GM19372 (cell line): ENCODE results near the gene KRTAP10-11.

Experiments
- ATAC-seq: cut with Tn5 transposase; IDR thresholded peaks from one replicate; pipeline ENCODE4 v1.9.1; 2021; ENCODE audit warnings: mild to moderate bottlenecking, low read depth, moderate library complexity; ENCODE audit not compliant: unreplicated experiment

The KRTAP10-11 gene

DNA sequence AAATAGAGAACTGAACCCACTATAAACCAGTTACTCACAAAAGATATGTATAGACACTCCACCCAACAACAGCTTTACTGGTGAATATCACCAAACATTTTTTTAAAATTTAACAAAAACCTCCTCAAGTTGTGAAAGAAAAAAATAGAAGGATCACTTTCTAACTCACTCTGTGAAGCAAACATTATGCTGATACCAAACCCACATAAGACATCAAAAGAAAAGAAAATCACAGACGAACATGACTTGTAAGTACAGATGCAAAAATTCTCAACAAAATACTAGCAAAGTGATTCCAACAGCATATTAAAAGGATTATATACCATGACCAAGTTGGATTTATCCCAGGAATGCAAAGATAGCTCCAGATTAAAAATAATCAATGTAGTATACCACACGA lies 45.5 kb downstream of the KRTAP10-11 start:
- no peak for ATAC-seq

DNA sequence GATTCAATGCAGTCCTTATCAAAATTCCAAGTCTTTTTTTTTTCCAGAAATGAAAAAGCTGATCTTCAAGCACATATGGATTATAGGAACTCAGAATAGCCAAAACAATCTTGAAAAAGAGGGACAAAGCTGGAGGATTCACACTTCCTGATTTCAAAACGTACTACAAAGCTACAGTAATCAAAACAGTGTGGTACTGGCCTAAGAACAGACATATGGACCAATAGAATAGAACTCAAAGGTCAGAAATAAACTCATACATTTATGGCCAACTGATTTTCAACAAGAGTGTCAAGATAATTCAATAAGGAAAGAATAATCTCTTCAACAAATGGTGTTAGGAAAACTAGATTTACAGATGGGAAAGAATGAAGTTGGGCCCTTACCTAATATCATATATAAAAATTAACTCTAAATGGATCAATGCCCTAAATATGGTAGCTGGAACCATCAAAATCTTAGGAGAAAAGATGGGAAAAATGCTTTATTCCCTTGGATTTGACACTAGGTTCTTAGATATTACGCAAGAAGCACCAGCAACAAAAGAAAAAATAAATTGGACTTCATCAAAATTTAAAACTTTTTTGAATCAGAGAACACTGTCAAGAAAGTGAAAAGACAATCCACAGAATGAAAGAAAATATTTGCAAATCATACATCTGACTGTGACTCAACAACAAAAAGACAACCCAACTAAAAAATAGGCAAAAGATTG lies 46.7 kb downstream of the KRTAP10-11 start:
- ATAC-seq: no peak

DNA sequence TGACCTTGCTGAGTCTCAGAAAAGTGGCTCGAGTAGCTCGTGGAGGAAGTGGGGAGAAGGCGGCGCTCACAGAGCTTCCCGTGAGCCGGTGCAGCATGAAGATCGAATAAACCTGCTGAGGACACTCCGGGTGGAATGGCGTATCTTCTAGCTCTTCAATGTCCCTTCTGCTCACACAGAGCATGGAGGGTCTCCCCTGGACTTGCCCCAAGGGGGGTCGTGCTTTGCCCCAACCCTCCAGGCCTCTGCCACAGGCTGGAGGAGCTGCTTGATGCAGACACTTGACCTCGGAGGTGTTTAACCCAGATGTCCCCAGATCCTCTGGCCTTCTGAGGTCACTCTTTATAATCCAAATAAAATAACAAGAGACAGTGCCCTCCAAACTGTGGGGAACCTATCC lies 48.6 kb downstream of the KRTAP10-11 start:
- ATAC-seq: no peak

DNA sequence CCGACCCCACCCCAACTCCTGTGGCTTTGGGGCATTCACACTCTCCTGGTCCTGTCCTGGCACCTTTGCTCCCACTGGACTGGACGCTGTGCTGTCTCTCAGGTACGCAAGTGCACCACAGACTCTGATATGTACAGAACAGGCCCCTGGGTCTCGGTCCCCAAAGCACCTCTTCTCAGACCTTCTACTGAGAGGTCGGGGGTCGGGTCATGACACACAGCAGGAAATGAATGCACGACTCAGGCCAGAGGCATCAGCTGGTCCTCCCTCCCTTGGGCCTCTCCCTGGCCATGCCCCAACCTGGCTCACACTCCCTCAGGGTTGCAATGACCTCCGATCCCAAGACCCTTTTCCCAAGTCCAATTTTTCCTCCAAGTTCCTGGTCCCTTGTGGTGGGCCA lies 49.0 kb downstream of the KRTAP10-11 start:
- no peak for ATAC-seq

DNA sequence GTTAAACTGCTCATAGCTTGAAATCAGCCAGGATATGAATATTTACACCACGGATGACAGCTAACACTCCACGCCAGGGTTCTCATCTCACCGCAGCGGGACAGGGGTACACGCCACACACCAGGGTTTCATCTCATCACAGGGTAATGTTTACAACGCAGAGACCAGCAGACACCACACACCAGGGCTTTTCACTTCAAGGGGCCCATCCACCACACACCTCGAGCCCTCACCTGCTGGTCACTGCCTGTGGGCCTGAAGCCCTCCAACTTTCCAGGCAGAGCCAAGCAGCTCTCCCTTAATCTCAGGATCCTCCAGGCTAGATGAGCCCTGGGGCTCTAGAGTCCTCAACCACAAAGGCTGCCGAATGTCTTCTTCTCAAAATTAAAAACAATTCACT lies 49.4 kb downstream of the KRTAP10-11 start:
- ATAC-seq: no peak

DNA sequence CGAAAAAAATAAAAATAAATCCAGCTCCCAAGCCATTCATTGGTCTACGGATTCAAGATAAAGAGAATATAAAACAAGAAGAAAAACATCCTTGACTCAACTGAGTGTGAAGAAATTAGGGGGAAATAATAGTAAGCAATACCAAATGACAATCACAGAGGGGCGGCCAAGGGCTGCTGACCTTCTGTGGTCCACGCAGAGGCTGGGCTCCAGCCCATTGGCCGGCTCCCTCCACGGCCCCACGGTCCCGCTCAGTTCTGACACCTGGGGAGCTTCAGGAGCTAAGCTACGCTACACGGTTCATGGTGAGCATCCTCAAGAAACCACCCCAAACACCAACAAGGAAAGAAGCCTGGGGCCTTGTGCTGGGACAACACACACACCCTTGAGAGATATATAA lies 50.4 kb downstream of the KRTAP10-11 start:
- ATAC-seq: no peak
